ENCODE results near the gene LARGE1. TPM values are rescaled to one million over a fixed set of nuclear protein-coding genes. Genes with fewer than 3 reads are reported as not detected.
"Not testable (repeated sequence)": the region's sequence is repeated elsewhere in the genome, so short reads cannot be mapped to it uniquely, and the experiment has no call there.

Gene LARGE1
- total RNA-seq, 1 donor from 2014 or later: 2.4 TPM

DNA sequence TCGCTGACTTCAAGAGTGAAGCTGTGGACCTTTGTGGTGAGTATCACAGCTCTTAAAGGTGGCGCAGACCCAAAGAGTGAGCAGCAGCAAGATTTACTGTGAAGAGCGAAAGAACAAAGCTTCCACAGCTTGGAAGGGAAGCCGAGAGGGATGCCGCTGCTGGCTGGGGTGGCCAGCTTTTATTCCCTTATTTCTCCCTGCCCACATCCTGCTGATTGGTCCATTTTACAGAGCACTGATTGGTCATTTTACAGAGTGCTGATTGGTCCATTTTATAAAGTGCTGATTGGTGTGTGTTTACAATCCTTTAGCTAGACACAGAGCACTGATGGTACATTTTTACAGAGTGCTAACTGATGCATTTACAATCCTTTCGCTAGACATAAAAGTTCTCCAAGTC, 353.8 kb downstream of the LARGE1 start:
- not testable (repeated sequence) for DNase-seq (ENCODE audit: low read depth in 2 of 2)

GRCh38 chr22:33565580-33565995, 354.7 kb downstream of the LARGE1 start:
- DNase-seq (ENCODE audit: low read depth in 2 of 2): no peak

DNA sequence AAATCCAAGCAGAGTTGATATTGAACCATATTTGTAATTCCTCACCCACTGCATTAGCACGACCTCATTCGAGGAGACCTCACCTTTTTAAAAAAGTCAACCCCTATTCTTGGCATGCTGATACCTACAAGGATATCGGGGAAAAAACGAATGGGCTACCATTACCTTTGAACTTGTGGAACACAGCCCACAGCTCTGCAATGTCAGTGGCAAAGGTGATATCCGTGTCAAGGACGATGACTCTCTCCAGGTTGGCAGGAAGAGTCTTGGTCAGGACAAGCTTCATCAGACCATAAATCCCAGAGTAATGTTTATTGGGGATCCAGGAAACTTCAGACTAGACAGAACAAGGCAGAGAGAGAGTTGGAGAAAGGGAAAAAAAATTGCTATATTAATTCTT, 355.6 kb downstream of the LARGE1 start:
- DNase-seq (ENCODE audit: low read depth in 2 of 2): no peak

GRCh38 chr22:33563220-33563964, 356.9 kb downstream of the LARGE1 start:
- no peak for DNase-seq (ENCODE audit: low read depth in 2 of 2)

GRCh38 chr22:33562501-33562900, 357.8 kb downstream of the LARGE1 start:
- no peak for DNase-seq (ENCODE audit: low read depth in 2 of 2)

- no peak for DNase-seq (ENCODE audit: low read depth in 2 of 2)
These were observed 359.0 kb downstream of the LARGE1 start for GRCh38 chr22:33561149-33561807.

GRCh38 chr22:33557836-33558235, 362.4 kb downstream of the LARGE1 start:
- no peak for DNase-seq (ENCODE audit: low read depth in 2 of 2)

DNA sequence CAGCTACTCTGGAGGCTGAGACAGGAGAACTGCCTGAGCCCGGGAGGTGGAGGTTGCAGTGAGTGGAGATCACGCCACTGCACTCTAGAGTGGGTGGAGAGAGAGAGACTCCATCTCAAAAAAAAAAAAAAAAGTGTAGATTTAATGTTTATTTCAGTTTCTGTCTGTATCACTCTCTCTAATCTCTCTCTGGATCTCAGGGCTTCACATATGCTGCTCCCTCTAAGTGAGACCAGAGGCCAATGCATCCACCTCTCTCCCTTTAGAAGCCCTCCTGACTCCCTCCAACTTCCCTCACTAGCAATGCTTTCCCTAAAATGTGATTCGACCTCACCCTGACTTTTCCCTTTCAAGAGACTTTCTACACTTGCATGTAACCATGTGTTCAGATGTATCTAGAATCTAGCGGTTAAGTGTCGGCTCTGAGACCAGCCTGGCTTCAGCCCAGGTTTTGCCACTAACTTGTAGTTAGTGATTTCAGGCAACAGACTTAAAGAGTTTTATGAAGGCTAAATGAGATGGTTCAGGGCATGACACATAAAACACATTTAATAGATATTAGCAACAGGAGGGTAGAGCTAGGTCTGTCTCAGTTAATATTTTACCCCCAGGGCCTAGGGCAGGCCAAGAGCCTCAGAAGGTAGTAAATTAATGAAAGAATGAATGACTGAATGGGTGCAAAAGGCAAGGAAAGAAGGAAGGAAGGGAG, 364.3 kb downstream of the LARGE1 start:
- DNase-seq (ENCODE audit: low read depth in 2 of 2): no peak

GRCh38 chr22:33553493-33553892, 366.8 kb downstream of the LARGE1 start:
- DNase-seq (ENCODE audit: low read depth in 2 of 2): no peak

DNA sequence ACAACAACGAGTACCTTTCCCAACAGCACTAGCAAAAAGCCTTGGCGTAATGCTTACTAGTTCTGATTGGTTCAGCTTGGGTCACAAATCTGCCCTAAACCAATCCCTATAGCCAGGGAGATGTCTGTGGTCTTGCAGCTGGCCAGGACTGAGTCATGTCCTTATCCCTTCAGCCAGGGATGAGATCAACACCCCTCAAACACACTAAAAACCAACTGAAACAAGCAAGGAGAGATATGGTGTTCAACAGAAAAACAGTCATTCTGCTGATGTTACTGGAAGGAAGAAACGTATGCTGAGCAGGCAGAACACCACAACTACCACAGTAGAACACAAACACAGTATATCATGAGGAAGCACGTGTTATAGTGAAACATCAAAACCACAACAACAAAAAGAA, 375.6 kb downstream of the LARGE1 start:
- DNase-seq (ENCODE audit: low read depth in 2 of 2): no peak

DNA sequence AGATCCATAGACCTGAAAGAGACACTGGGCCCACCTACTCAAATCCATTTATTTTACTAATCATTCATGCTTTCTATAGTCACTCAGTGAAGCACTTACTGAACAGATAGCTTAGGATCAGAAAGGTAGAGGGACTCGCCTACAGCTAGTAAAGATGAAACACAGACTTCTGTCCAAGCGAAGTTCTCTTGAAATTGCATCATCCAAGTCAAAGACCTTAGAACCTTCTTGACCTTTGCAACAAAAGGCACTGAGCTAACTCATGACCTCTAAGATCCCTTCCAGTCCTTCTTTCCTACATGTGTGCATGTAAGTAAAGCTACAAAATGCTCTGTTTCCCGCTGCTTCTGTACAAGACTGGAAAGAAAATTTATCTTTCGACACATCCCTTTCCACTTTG, 377.6 kb downstream of the LARGE1 start:
- no peak for DNase-seq (ENCODE audit: low read depth in 2 of 2)

DNA sequence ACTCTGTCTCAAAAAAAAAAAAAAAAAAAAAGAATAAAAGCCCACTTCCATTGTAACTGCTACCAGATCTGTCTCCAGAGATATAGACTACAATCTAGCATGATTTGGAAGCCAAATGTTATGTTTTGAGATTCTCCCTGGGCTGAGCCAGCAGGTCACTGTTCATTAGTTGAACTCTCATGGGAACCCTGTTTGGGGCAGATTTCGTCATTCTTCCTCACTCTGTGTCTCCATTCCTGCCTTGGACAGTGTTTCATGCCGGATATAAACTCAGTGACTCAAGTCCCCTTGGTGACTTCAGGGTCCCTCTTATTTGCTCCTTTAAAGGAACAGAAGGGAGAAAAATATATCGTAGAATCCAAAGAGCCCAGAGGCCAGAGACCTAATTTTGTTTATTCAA, 378.1 kb downstream of the LARGE1 start:
- no peak for DNase-seq (ENCODE audit: low read depth in 2 of 2)

- no peak for DNase-seq (ENCODE audit: low read depth in 2 of 2)
These were observed 380.1 kb downstream of the LARGE1 start for GRCh38 chr22:33539902-33540751.

DNA sequence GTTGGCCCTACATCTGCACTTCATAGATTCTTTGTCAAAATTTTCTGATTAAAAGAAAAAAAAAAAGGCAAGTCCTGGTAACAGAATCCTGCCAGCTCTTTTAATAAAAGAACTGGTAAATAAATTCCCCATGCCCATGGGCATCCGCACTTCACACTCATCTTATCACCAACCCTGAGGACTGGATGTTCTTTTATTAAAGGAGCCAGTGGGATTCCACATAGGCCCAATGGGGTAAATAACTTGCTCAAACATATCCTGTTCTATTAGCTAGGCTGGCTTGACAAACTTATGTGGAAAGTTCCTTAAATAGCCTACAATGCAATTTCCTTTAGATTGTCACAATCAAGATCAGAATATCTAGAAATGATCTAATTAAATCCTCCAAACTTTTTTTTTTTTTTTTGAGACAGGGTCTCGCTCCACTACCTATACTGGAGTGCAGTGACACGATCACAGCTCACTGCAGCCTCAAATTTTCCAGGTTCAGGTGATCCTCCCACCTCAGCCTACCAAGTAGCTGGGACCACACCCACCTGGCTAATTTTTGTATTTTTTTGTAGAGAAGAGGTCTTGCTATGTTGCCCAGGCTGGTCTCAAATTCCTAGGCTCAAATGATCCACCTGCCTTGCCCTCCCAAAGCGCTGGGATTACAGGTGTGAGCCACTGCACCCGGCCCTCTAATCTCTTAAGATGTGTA, 380.9 kb downstream of the LARGE1 start:
- no peak for DNase-seq (ENCODE audit: low read depth in 2 of 2)

GRCh38 chr22:33538277-33538885, 381.9 kb downstream of the LARGE1 start:
- DNase-seq (ENCODE audit: low read depth in 2 of 2): no peak

- DNase-seq (ENCODE audit: low read depth in 2 of 2): no peak
These were observed 383.2 kb downstream of the LARGE1 start for GRCh38 chr22:33537059-33537458.

DNA sequence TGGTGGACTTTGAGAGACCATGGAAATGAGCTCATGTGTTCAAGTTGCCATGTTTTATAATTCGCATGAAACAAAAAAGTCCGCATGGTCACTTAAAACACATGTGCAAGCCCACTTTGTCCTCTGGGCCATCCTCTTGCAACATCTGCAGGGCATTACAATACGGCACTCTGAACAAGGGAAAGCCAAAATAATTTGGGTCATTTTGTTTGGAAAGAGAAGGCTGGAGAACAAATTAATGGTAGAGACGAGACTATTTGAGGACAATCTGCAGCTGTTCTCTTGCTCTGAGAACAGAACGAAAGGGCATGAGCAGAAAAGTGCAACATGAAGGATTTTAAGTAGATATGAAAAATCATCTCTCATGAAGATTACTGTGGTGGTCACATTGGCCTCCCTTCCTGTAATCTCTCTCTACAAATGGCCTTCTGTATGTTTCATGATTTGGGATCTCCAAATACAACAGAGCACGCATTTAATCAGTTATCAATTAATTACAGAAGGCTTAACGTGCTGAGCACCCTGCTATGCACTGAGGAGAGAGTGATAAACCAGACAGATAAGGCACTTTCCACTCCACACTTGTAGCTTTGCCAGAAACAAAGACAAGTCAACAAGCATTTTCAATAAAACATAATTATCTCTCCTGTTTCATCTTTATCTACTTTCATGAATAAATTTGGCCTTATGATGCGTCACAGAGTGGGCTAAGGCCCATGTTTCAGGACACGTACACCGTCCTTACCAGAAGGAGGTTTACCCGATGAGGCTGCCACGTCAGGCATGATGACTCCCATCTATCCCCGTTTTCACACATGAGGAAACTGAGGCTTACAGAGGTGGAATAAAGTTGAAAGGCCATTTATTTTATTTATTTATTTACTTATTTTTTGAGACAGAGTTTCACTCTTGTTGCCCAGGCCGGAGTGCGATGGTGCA, 384.1 kb downstream of the LARGE1 start:
- DNase-seq (ENCODE audit: low read depth in 2 of 2): no peak

- DNase-seq (ENCODE audit: low read depth in 2 of 2): peak; percentile 40 to 41
These were observed 390.7 kb downstream of the LARGE1 start for GRCh38 chr22:33529424-33530113.

DNA sequence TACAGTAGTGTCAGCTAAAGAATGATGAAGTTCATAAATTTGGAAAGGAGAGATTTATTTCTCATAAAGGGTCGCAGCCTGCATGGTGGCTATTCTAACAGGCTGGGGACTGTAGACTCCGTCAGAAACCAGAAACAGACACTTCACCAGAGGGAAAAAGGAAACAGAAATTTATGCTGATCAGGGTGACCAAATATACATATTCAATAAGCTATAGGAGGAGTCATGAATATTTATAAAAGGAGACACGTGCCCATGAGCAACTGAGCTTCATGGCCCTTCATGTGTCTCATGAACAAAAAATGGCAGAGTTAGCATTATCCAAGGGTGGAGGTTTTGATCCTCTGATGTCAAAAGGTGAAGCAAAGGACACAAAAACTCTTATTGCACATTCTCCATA, 392.1 kb downstream of the LARGE1 start:
- DNase-seq (ENCODE audit: low read depth in 2 of 2): no peak
